ENCODE data around the gene RELL2. TPM values are rescaled to one million over a fixed set of nuclear protein-coding genes. Genes with fewer than 3 reads are reported as not detected.
A peak's percentile ranks its signal among the peaks of the same experiment; 100 is the strongest.

The RELL2 gene
- total RNA-seq, 1 experiment from 2014 or later: 9.9 TPM

DNA sequence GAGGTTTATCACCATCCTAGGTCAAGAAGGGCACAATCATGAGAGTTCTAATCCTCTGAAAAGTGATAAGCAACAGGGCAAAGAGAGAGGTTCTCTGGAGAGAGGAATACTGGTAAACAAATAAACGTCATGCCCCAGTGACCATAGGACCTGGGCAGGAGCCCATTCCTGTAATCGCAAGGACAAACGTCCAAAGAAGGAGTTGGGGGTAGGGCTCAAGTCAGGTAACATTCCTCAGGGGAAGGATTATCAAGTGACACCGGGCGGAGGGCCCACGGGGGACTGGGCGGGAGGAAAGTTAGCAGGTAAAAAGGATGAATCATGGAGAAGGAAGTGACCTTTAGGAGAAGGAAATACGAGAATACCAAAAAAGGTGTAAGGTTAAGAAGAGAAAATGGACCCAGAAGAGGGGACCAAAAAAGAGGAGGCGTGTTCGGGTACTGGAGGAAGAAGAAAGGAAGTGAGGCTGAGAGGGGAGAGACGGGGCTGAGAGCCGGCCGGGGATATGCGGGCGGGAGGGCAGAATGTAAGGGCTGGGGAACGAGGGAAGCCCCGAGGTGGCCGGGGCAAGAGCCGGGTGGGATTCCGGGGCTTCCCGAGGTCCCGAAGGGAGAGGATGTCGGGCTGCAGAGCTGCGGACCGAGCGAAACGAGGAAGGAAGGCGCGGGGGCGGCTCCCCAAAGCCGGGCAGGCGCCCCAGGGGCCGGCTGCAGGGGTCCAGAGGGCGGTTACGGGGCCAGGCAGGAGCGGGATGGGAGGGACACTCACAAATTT is 18.6 kb upstream of the RELL2 start:
- peak; percentile 60 for DNase-seq (ENCODE audit: low spot score)

DNA sequence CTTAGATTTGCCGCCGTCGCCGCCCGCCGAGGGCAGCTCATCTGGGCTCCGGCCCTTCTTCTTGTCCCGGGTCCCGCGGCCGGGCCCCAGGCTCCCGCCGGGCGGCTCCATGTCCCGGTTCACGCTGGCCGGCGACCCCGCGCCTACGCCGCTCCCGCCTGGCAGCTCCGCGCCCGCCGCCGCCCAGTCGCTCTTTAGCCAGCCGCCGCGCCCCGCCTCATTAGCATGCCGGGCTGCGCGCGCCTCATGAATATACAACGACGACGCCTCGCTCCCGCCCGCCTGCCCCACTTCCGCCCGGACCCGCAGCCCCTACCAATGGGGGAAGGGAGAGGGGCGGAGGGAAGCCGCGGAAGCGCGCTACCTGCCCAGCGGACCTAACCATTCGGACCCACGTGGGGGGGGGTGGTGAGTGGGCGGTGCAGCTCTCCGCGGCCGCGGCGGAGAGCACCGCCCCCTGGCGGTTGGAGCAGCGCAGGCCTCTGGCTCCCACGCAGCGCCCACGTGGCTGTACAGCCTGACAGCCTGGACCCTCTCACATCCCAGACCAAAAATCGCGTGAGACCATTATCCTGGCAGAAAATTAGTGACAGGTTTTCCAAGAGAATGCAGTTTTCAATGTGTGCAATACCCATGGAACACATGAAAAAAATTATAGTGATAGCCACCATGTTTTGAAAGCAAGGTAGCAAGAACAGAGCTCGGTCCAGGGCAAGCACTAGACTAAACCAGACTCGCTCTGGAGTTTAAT is 17.8 kb upstream of the RELL2 start, which contains the start of gene DIAPH1:
Gene DIAPH1 (minus strand): TSS at position 197 of the 751 bp plus-strand sequence. CDS start 86 bp downstream, at position 111.
- peak; percentile 95 for DNase-seq (ENCODE audit: low spot score)
- in situ Hi-C loops (cut with HindIII; ENCODE audit: low sequenced_read_pairs): no loop called here

More for the DNA sequence above, 18.6 kb upstream of the RELL2 start:
- in situ Hi-C loops (cut with HindIII; ENCODE audit: low sequenced_read_pairs): no loop called here

- in situ Hi-C loops (cut with HindIII; ENCODE audit: low sequenced_read_pairs): no loop called here
- DNase-seq (ENCODE audit: low spot score): no peak
These were observed 13.6 kb upstream of the RELL2 start for GRCh38 chr5:141623186-141623585.

- DNase-seq (ENCODE audit: low spot score): no peak
- in situ Hi-C loops (cut with HindIII; ENCODE audit: low sequenced_read_pairs): no loop called here
These were observed 13.2 kb upstream of the RELL2 start for GRCh38 chr5:141623611-141624010.

DNA sequence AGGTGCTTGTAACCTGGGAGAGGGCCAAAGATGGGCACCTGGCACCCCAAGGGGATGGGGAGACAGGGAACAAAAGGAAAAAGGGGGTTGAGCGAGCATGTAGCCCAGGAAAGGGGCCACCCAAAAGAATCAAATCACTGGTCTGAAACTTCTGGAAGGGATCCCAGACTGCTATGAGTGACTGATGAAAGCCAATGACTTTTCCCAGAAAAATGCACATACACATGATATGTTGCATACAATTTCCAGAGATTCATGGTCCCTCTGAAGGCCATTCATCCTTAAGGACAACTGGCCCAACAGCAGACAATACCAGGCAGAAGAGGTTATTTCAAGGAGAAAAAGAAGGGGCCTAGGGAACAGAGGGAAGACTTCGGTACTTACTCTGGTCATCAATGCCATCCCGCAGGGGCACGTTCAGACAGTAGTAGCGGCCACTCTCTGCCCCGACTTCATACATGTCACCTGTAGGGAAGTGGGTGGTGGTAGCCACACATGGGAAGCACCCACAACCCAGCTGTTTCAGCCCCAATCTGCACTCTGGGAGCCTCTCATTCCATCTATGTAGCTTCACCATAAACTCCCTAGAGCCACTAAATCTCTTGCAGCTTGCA is 8.5 kb upstream of the RELL2 start:
- in situ Hi-C loops (cut with HindIII; ENCODE audit: low sequenced_read_pairs): no loop called here
- no peak for DNase-seq (ENCODE audit: low spot score)

- in situ Hi-C loops (cut with HindIII; ENCODE audit: low sequenced_read_pairs): no loop called here
- no peak for DNase-seq (ENCODE audit: low spot score)
These were observed 6.1 kb upstream of the RELL2 start for GRCh38 chr5:141630570-141631140.

DNA sequence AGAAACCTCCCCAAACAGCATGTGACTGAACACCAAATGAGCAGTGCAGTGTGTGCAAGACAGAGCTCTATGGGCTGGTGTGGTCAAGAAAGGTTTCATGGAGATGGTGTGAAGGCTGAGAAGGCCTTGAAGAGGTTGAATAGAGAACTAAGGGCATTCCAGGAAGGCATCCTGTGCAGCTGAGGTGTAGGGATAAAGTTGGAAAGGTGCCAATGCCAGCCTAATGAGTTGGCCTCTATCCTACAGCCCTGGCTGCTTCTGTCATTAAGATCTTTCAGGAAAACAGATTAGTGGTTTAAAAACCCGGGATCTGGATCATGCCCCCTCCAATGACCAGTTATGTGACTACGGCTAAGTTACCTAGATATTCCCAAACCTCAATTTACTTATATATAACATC is 4.1 kb upstream of the RELL2 start:
- in situ Hi-C loops (cut with HindIII; ENCODE audit: low sequenced_read_pairs): no loop called here
- DNase-seq (ENCODE audit: low spot score): peak; percentile 59

DNA sequence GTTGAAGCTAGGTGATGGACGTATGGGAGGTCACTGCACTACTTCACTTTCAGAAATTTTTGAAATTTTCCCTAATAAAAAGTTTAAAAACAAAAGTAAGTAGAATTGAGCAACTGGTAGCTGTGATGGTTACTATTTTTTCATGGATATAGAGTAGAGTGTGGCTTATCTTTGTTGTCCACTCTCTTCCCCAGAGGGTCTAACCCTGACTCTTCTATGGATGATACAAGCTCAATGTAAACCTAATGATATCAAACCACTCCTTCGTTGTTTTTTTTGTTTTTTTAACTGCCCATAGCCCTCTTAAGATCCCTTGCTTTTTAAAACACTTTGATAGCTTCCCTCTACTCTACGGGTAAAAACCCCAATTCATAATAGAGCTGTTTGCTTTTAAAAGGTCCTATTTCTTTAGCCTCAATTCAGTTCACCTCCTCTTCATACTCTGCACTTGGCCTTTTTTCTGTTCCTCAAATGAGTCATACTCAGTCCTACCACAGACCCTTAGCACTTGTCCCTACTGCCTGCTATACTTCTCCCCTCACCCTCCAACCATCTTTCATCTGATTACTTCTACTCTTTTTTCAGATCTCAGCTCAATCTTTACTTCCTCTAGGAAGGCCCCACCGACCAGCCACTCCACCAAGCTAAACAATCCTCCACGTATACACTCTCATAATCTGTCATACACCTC is 2.8 kb upstream of the RELL2 start:
- no peak for DNase-seq (ENCODE audit: low spot score)
- in situ Hi-C loops (cut with HindIII; ENCODE audit: low sequenced_read_pairs): no loop called here

DNA sequence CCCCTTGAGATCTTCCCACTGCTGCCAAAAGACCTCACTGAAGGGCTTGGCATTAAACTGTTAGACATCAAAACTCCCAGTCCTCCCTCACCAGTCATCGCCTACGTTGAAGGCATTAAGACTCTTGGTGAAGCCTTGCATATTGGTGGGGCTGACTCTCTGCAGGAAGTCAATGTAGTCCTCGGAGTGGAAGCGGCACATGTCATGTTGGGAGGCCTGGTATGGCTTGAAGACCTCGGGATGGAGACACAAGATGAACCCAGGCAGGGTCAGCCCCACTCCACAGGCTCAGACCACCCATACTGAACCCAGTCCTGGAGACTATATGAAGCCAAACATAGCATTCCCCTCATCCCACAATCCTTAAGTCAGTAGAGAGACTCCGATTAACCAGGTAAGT is 2.1 kb upstream of the RELL2 start:
- DNase-seq (ENCODE audit: low spot score): no peak
- in situ Hi-C loops (cut with HindIII; ENCODE audit: low sequenced_read_pairs): no loop called here

GRCh38 chr5:141635646-141636045 is 1.2 kb upstream of the RELL2 start:
- in situ Hi-C loops (cut with HindIII; ENCODE audit: low sequenced_read_pairs): no loop called here
- no peak for DNase-seq (ENCODE audit: low spot score)

DNA sequence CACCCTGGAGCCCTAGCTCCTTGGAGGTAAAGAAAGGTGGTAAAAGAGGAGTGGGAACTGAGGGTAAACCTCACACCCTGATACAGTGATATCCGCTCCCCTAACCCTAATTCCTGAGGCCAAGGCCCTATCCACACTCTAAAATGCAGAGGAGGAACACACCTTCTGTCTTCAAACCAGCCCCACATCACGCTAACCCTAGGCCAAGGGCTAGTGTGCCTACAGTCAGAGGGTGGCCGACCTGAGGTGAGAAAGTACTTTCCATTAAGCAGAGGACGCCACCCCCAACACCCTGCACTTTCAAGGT is 738 bp upstream of the RELL2 start:
- in situ Hi-C loops (cut with HindIII; ENCODE audit: low sequenced_read_pairs): no loop called here
- no peak for DNase-seq (ENCODE audit: low spot score)

DNA sequence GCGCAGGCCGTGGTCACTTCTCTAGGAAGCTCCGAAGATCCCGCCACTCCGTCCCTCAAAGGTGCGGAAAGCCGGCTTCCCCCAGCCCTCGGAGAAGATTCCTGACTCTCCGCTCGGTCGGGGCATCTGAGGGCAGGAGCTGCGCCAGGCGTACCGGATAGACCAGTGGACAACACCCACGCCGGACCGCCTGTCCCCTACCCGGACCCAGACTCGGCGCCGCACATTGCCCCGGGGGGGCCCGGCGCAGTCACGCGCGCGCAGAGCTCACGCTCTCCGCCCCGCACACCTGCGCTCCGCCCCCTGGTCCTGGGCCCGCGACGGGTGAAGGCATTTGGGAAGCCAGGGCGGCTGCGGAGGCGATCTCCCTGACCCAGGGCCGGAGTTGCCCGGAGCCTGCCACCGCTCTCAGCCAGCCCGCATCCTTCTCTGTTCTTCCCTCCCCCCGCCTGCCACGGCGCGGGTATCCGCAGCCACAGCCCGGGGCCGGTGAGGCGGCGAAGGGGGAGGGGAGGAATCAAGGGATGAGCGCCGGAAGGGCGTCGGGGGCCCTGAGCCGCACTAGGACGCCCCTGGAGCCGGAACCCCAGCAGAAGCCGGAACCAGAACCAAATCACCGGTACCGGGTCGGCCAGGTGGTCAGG is 448 bp downstream of the RELL2 start:
- DNase-seq (ENCODE audit: low spot score): peak; percentile 65
- in situ Hi-C loops (cut with HindIII; ENCODE audit: low sequenced_read_pairs): no loop called here

DNA sequence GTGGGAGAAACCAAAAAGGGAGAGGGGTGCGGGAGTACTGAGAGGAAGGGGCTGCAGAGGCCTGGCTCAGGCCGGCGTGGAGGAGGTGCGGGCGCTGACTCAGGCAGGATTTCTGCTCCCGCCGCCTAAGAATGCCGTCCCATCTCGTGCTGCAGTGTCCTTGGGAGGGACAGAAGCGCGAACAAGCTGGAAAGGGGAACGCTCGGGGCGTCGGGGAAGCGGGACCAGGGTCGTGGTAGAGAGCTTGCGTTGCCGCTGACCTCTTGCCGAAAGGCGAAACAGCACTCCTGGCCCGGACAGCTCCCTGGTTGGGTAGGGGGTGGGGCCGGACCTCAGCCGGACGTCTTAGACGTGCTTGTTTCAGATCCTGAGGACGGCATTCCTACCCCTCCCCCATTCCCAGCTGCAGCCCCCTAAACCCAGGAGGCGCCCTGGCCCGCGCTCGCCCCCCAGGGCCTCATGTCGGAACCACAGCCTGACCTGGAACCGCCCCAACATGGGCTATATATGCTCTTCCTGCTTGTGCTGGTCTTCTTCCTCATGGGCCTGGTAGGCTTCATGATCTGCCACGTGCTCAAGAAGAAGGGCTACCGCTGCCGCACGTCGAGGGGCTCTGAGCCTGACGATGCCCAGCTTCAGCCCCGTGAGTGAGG is 1.1 kb downstream of the RELL2 start:
- peak; percentile 19 for DNase-seq (ENCODE audit: low spot score)
- in situ Hi-C loops (cut with HindIII; ENCODE audit: low sequenced_read_pairs): no loop called here

GRCh38 chr5:141638771-141639170 is 2.0 kb downstream of the RELL2 start:
- DNase-seq (ENCODE audit: low spot score): no peak
- in situ Hi-C loops (cut with HindIII; ENCODE audit: low sequenced_read_pairs): no loop called here

DNA sequence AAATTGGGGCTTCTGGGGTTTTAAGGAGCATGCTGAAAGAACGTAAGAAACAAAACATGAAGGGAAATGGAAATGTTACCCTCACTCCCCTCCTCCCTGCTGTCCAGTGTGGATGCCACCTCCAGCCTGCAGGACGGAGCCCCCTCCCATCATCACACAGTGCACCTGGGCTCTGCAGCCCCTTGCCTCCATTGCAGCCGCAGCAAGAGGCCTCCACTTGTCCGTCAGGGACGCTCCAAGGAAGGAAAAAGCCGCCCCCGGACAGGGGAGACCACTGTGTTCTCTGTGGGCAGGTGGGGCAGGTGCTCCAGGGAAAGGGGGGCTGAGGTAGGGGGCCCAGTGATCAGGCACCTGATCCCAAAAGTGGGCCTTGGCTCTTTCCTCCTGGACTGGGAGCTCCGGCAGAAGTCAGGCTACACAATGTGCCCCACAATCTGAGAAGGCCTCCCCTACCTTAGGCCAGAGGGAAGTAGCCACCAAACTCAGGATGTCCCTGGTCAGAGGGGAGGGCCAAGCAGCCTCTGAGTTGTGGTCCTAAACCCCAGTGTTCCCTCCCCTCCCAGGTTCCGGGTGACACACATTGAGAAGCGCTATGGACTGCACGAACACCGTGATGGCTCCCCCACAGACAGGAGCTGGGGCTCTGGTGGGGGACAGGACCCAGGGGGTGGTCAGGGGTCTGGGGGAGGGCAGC is 2.7 kb downstream of the RELL2 start:
- no peak for DNase-seq (ENCODE audit: low spot score)
- in situ Hi-C loops (cut with HindIII; ENCODE audit: low sequenced_read_pairs): no loop called here

DNA sequence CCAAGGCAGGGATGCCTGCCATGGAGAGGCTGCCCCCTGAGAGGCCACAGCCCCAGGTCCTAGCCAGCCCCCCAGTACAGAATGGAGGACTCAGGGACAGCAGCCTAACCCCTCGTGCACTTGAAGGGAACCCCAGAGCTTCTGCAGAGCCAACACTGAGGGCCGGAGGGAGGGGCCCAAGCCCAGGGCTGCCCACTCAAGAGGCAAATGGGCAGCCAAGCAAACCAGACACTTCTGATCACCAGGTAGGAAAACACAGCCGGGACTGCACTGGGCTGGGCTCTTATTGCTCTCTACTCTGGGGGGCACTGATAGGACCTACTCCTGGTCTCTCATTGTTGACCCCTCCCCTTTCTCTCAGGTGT is 3.2 kb downstream of the RELL2 start:
- in situ Hi-C loops (cut with HindIII; ENCODE audit: low sequenced_read_pairs): no loop called here
- DNase-seq (ENCODE audit: low spot score): no peak

DNA sequence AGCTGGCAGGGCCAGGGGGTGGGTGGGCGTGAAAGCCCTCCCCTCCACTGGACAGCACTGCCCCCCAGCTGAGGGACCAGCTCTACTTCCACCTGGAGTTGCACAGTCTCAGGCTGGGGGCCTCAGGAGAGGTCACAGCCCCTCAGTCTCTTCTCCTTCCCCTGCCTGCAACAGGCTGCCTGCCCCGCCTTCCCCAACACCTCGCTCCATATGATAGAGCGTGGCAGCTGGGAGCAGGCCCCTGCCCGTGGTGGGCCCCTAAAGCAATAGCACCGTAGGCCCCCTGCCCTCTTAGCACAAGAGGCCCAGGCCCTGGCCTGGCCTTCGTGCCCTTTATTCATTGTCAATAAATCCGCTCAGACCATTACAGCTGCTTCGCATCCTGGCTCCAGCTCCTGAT is 3.9 kb downstream of the RELL2 start:
- DNase-seq (ENCODE audit: low spot score): no peak
- in situ Hi-C loops (cut with HindIII; ENCODE audit: low sequenced_read_pairs): no loop called here

- DNase-seq (ENCODE audit: low spot score): no peak
- in situ Hi-C loops (cut with HindIII; ENCODE audit: low sequenced_read_pairs): no loop called here
These were observed 5.0 kb downstream of the RELL2 start for GRCh38 chr5:141641634-141642267.

All from G401 (cell line).